ENCODE measurements around the gene KCNQ1OT1. TPM values are rescaled to one million over a fixed set of nuclear protein-coding genes. Genes with fewer than 3 reads are reported as not detected.
A peak's percentile ranks its signal among the peaks of the same experiment; 100 is the strongest.

The KCNQ1OT1 gene
- total and polyA plus RNA-seq, 2 of the 4 experiments (the other 2 are of a cell fraction) = 0.14 to 2.0 TPM

GRCh38 chr11:2698386-2699184, 1.2 kb downstream of the KCNQ1OT1 start:
- intact Hi-C loops (cut with micrococcal nuclease) (loop anchor here (2.0 kb wide), 1 partner anchor 166 kb away; no protein-coding TSS in a partner anchor), dilution Hi-C loops (cut with HindIII; ENCODE audit: low sequenced_read_pairs, unreplicated experiment) (no loop called here), in situ Hi-C loops (cut with MboI; ENCODE audit: low sequenced_read_pairs) (loop anchor here (5.0 kb wide), 1 partner anchor 179 kb away; no protein-coding TSS in a partner anchor)
- TF ChIP-seq ELK1 (IDR thresholded peaks at IDR 0.05; ENCODE audit: borderline replicate concordance, low read depth, low read length) (no peak), MAFK (IDR thresholded peaks at IDR 0.05; ENCODE audit: low read depth, low read length) (no peak), USF2 (IDR thresholded peaks at IDR 0.05; ENCODE audit: low read depth, low read length) (no peak), SMC3 (IDR thresholded peaks at IDR 0.05; ENCODE audit: low read depth, low read length) (no peak), MAZ (IDR thresholded peaks at IDR 0.05; ENCODE audit: borderline replicate concordance, low read depth, low read length) (no peak), FOS (IDR thresholded peaks at IDR 0.05; ENCODE audit: low read depth, low read length) (no peak), RFX5 (IDR thresholded peaks at IDR 0.05; ENCODE audit: low read depth, low read length) (no peak), CHD1 (IDR thresholded peaks at IDR 0.05; ENCODE audit: low read depth, low read length) (no peak)
- Histone ChIP-seq H2AK9ac (replicated peaks; ENCODE audit: low read depth, low read length, poor library complexity) (peak overlapping the region; percentile 85), H3K36me3 (ENCODE audit: control insufficient read depth, insufficient read depth, low read length) (0 out of 2 replicates have a peak, but pooled peaks cover 1% of the 10 kb centered on the region), H2BK120ac (ENCODE audit: low read depth, low read length) (no peak overlapping the region), H4K5ac (ENCODE audit: low read depth, low read length) (no peak overlapping the region; the same call in 1 of the 2 replicates), H2BK15ac (ENCODE audit: low read depth, low read length) (no peak overlapping the region), H3K9ac (ENCODE audit: low read depth, low read length) (peak overlapping the region; percentile 75), H3K27me3 (ENCODE audit: control insufficient read depth, insufficient read depth, low read length) (peaks cover 1% of the 10 kb centered on the region; the same call in 1 of the 2 replicates), H3K4me1 (ENCODE audit: control insufficient read depth, insufficient read depth, low read length) (peaks cover 5% of the 10 kb centered on the region), H2BK5ac (ENCODE audit: low read depth, low read length, poor library complexity, severe bottlenecking) (no peak overlapping the region), H2BK20ac (ENCODE audit: low read depth, low read length) (no peak overlapping the region), H2AK5ac (ENCODE audit: low read depth, low read length) (peak overlapping the region; percentile 50), H3K4ac (ENCODE audit: low read depth, low read length) (peak overlapping the region; percentile 31), H4K20me1 (ENCODE audit: insufficient read depth, low read length) (peaks cover 54% of the 10 kb centered on the region), H4K8ac (ENCODE audit: low read depth in 2 of 2, low read length in 2 of 2) (no peak overlapping the region), H4K91ac (ENCODE audit: insufficient read depth, low read depth, low read length) (no peak overlapping the region), H3K18ac (ENCODE audit: low read depth, low read length) (0 out of 2 replicates have a peak overlapping the region, but pooled peaks have one; percentile 27), H3K4me3 (ENCODE audit: insufficient read depth, low read depth, low read length) (peak overlapping the region; percentile 71), H3K27ac (ENCODE audit: insufficient read depth, low read length) (peak overlapping the region; percentile 73; the same call in 1 of the 2 replicates), H3K56ac (ENCODE audit: extremely low read depth, insufficient read depth, low read length) (peak overlapping the region; percentile 67), H3K23ac (ENCODE audit: low read depth, low read length) (peak overlapping the region; percentile 80), H2AFZ (replicated peaks; ENCODE audit: low read length, poor library complexity) (peak overlapping the region; percentile 67), H3K9me1 (ENCODE audit: insufficient read depth, low read length) (0 out of 2 replicates have a peak, but pooled peaks cover 6% of the 10 kb centered on the region), H3K79me1 (ENCODE audit: low read depth in 1 of 2, low read length in 2 of 2) (peaks cover 0 to 28% of the 10 kb centered on the region in 2 experiments; a peak in 3 of 4 replicates), H3K4me2 (ENCODE audit: low read depth, low read length) (peak overlapping the region; percentile 93), H3K14ac (replicated peaks; ENCODE audit: low read depth, low read length) (peak overlapping the region; percentile 80), H3K9me3 (ENCODE audit: control insufficient read depth, insufficient read depth, low read length) (no peaks in the 10 kb centered on the region; the same call in 1 of the 2 replicates)
- CTCF ChIA-PET = no interaction called here
- 27% methylated on average over 12 of the region's 20 CpGs; no CpG with 5 or more reads in 1 of the 2 experiments for WGBS, 2 experiments (ENCODE audit: extremely low coverage in 2 of 2, insufficient read length in 1 of 2)
- no peak for DNase-seq
- POLR2A ChIA-PET (ENCODE audit: unreplicated experiment) = interaction anchor here (0.9 kb wide), 1 partner anchor 9 kb away, joined by 4 read pairs; no protein-coding TSS in a partner anchor
- BruUV-seq (replicated peaks) = no TSS peak
- no peak for ATAC-seq (ENCODE audit: low read depth)
